HG03095 (cell line): ENCODE measurements around the gene DNAH11.
A peak's percentile ranks its signal among the peaks of the same experiment; 100 is the strongest.
"Not testable (repeated sequence)": the region's sequence is repeated elsewhere in the genome, so short reads cannot be mapped to it uniquely, and the experiment has no call there.

Experiments
- ATAC-seq: cut with Tn5 transposase; IDR thresholded peaks from one replicate; pipeline ENCODE4 v1.9.1; 2021; ENCODE audit warnings: moderate library complexity; ENCODE audit not compliant: unreplicated experiment

The DNAH11 gene

GRCh38 chr7:21542891-21543527, at the start of gene DNAH11:
Gene DNAH11, plus strand, starts transcription at chr7:21543039. Its CDS starts 207 bp downstream, at chr7:21543246.
- peak; percentile 73 for ATAC-seq

- no peak for ATAC-seq
Measured at GRCh38 chr7:21495731-21496130, 47.1 kb upstream of the DNAH11 start.

GRCh38 chr7:21497072-21497471, 45.8 kb upstream of the DNAH11 start:
- ATAC-seq: no peak

- no peak for ATAC-seq
Measured at GRCh38 chr7:21500117-21500832, 42.6 kb upstream of the DNAH11 start.

- no peak for ATAC-seq
Measured at GRCh38 chr7:21504021-21504420, 38.8 kb upstream of the DNAH11 start.

- no peak for ATAC-seq
Measured at GRCh38 chr7:21507627-21508343, 35.1 kb upstream of the DNAH11 start.

GRCh38 chr7:21508538-21508937, 34.3 kb upstream of the DNAH11 start:
- no peak for ATAC-seq

GRCh38 chr7:21514062-21514461, 28.8 kb upstream of the DNAH11 start:
- no peak for ATAC-seq

GRCh38 chr7:21524680-21525079, 18.2 kb upstream of the DNAH11 start:
- no peak for ATAC-seq

- no peak for ATAC-seq
Measured at GRCh38 chr7:21526007-21526406, 16.8 kb upstream of the DNAH11 start.

- no peak for ATAC-seq
Measured at GRCh38 chr7:21526448-21526847, 16.4 kb upstream of the DNAH11 start.

GRCh38 chr7:21532485-21532884, 10.4 kb upstream of the DNAH11 start:
- ATAC-seq: not testable (repeated sequence)

- not testable (repeated sequence) for ATAC-seq
Measured at GRCh38 chr7:21533646-21534045, 9.2 kb upstream of the DNAH11 start.

- ATAC-seq: not testable (repeated sequence)
Measured at GRCh38 chr7:21536445-21537118, 6.3 kb upstream of the DNAH11 start.

GRCh38 chr7:21538936-21539495, 3.8 kb upstream of the DNAH11 start:
- ATAC-seq: no peak

GRCh38 chr7:21543528-21544302, 876 bp downstream of the DNAH11 start:
- no peak for ATAC-seq

GRCh38 chr7:21544303-21544656, 1.4 kb downstream of the DNAH11 start:
- ATAC-seq: no peak

GRCh38 chr7:21544715-21545114, 1.9 kb downstream of the DNAH11 start:
- ATAC-seq: no peak

GRCh38 chr7:21547501-21547900, 4.7 kb downstream of the DNAH11 start:
- ATAC-seq: no peak

GRCh38 chr7:21548491-21548890, 5.7 kb downstream of the DNAH11 start:
- no peak for ATAC-seq
